Peyer's patch (tissue), 4 donors: Measurements from ENCODE around the gene CSF1R. TPM values are rescaled to one million over a fixed set of nuclear protein-coding genes. Genes with fewer than 3 reads are reported as not detected.

ENCODE experiments used
- DNase-seq, 3 donors: peaks; one replicate each; pipeline ENCODE4 v3.0.0-alpha.2; 2017 to 2019
- H3K27ac ChIP-seq, 4 donors: fragments of 200-600 bp; sonication (generic); one replicate each; pipeline ENCODE4 v1.5.1; 2016 to 2019
- H3K27me3 ChIP-seq, 2 donors: fragments of 200-600 bp; sonication (generic); one replicate each; pipeline ENCODE4 v1.5.1; 2019
- H3K36me3 ChIP-seq, 3 donors: fragments of 200-600 bp; sonication (generic); one replicate each; pipeline ENCODE4 v1.5.1; 2016 to 2019
- H3K4me1 ChIP-seq, 4 donors: fragments of 200-600 bp; sonication (generic); one replicate each; pipeline ENCODE4 v1.5.1; 2016 to 2019
- H3K4me3 ChIP-seq, 4 donors: fragments of 200-600 bp; sonication (generic); 1 replicate in 3 of 4; 2 replicates in 1 of 4; pipeline ENCODE4 v1.5.1; 2016 to 2019; ENCODE audit warnings: mild to moderate bottlenecking in 1 of 4
- H3K9me3 ChIP-seq, 4 donors: fragments of 200-600 bp; sonication (generic); one replicate each; pipeline ENCODE4 v1.5.1; 2016 to 2019; ENCODE audit warnings: mild to moderate bottlenecking in 1 of 4
- POLR2A ChIP-seq, 2 donors: fragments of 450-650 bp; IDR thresholded peaks; one replicate each; pipeline ENCODE4 v1.5.1; 2017; ENCODE audit warnings: antibody characterized with exemption in 2 of 2, mild to moderate bottlenecking in 2 of 2, moderate library complexity in 2 of 2
- small RNA-seq, 2 donors: library from RNA; depleted of rRNA; stranded (forward); fragments of <200 nt; gene quantifications; one replicate each; pipeline ENCODE3, GENCODE V24; 2016
- total RNA-seq, 4 donors: library from RNA; depleted of rRNA; stranded (reverse); fragments of >200 nt; gene quantifications; one replicate each; pipeline ENCODE4 v1.1.0, GENCODE V29; 2016
- TF ChIP-seq, protein P1 (sequence below), 6 experiments: fragments of 450-650 bp in 4 of 6; fragments of 200-600 bp in 2 of 6; sonication (generic) in 1 of 6; IDR thresholded peaks; one replicate each; pipeline ENCODE4 v1.5.1; 2017 to 2019; ENCODE audit warnings: antibody characterized with exemption in 6 of 6, mild to moderate bottlenecking in 3 of 6, moderate library complexity in 1 of 6

Gene CSF1R
- total RNA-seq, 4 donors from 2014 or later, result 2.1 to 24.8 (median 13.5) TPM

DNA sequence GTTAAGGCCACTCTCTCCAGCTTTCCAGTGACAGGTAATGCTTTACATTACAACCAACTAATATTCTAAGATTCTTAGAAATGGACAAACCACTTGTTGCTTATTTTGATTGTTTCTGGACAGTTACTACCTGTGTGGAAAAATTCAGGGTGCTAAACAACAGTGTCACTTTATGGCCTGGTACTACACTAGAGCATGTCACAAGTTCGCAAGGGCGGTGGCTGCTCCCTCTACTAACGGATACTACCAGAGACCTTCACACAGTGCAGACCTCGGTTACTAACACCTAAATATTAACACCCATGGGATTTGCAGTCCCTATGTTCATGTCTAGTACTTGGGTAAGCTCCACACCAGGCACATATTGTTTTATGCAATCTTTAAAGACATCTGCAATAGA lies 72.4 kb downstream of the CSF1R start:
- no peak for DNase-seq

DNA sequence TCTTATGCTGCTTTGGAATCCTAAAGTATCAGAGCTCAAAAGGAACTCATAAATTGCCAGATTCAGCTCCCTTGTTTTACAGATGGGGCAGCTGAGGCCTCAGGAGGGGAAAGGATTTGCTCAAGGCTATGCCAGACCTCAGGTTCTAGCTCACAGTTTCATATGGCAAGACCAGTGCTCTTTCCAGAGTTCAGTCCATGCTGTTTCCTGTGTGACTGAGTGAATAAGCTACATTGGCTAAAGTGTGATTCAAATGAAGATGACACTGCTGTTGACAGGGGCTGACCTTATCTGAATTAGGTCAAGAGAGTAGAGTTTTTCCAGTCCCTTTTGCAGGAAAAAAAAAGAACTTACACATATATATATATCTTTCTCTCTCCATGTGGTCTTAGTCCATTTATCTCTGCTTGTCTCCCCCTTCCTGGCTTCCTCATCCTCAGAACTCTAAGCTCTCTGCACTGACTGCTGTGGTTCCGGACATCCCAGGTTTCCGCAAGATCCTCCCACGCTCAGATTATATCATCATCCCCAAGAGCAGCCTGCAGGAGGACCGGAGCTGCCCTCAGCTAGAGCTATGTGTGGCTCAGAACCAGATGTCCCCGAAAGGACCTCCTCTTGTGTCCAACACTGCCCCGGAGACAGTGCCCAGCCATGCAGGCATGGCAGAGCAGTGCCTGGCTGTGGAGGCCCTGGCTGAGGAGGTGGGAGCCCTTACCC lies 76.5 kb downstream of the CSF1R start:
- Histone ChIP-seq H3K4me3 (no peak overlapping the region), H3K27ac (no peak overlapping the region), H3K4me1 (no peaks in the 10 kb centered on the region), H3K27me3 (no peaks in the 10 kb centered on the region), H3K9me3 (no peaks in the 10 kb centered on the region), H3K36me3 (peaks cover 0 to 69% (median 8%) of the 10 kb centered on the region in 3 donors)
- TF ChIP-seq, protein P1, sequence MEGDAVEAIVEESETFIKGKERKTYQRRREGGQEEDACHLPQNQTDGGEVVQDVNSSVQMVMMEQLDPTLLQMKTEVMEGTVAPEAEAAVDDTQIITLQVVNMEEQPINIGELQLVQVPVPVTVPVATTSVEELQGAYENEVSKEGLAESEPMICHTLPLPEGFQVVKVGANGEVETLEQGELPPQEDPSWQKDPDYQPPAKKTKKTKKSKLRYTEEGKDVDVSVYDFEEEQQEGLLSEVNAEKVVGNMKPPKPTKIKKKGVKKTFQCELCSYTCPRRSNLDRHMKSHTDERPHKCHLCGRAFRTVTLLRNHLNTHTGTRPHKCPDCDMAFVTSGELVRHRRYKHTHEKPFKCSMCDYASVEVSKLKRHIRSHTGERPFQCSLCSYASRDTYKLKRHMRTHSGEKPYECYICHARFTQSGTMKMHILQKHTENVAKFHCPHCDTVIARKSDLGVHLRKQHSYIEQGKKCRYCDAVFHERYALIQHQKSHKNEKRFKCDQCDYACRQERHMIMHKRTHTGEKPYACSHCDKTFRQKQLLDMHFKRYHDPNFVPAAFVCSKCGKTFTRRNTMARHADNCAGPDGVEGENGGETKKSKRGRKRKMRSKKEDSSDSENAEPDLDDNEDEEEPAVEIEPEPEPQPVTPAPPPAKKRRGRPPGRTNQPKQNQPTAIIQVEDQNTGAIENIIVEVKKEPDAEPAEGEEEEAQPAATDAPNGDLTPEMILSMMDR (IDR thresholded peaks at IDR 0.05), result no peak
- no peak for TF ChIP-seq POLR2A (IDR thresholded peaks at IDR 0.05)
- DNase-seq, result no peak

More for the DNA sequence above, 72.4 kb downstream of the CSF1R start:
- H3K9me3 ChIP-seq, result no peaks in the 10 kb centered on the region
- H3K4me3 ChIP-seq, result no peak overlapping the region
- H3K27ac ChIP-seq, result no peak overlapping the region
- peaks cover 0 to 78% (median 8%) of the 10 kb centered on the region in 3 donors for H3K36me3 ChIP-seq
- TF ChIP-seq, protein P1 (IDR thresholded peaks at IDR 0.05), result no peak
- TF ChIP-seq POLR2A (IDR thresholded peaks at IDR 0.05), result no peak
- no peaks in the 10 kb centered on the region for H3K4me1 ChIP-seq
- no peaks in the 10 kb centered on the region for H3K27me3 ChIP-seq

GRCh38 chr5:150007050-150007449 lies 79.3 kb downstream of the CSF1R start:
- DNase-seq, result no peak
- Histone ChIP-seq H3K36me3 (peaks cover 0 to 42% (median 2%) of the 10 kb centered on the region in 3 donors), H3K9me3 (no peaks in the 10 kb centered on the region), H3K27me3 (no peaks in the 10 kb centered on the region), H3K4me1 (peaks cover 0 to 12% (median 0%) of the 10 kb centered on the region in 4 donors), H3K4me3 (no peak overlapping the region), H3K27ac (no peak overlapping the region)
- TF ChIP-seq, protein P1 (IDR thresholded peaks at IDR 0.05), result no peak
- TF ChIP-seq POLR2A (IDR thresholded peaks at IDR 0.05), result no peak

DNA sequence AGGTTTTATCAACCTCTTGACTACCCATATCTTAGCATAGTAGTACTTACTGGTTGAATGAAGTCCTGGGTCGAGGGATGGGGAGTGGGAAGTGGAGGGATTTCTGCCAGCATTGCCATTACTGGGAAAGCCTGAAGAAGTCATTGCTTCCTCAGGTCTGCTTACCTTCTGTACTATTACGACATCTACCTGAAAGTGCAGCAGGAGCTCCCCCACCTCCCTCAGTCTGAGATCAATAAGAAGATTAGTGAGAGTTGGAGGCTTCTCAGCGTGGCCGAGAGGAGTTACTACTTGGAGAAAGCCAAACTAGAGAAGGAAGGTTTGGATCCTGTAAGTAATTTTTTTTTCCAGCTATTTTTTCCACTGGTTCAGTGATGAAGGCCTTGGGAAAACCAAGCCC lies 80.0 kb downstream of the CSF1R start:
- TF ChIP-seq, protein P1 (IDR thresholded peaks at IDR 0.05), result no peak
- TF ChIP-seq POLR2A (IDR thresholded peaks at IDR 0.05), result no peak
- peaks cover 0 to 19% (median 0%) of the 10 kb centered on the region in 4 donors for H3K4me1 ChIP-seq
- peaks cover 0 to 37% (median 2%) of the 10 kb centered on the region in 3 donors for H3K36me3 ChIP-seq

More for the DNA sequence above, 80.0 kb downstream of the CSF1R start:
- Histone ChIP-seq H3K27me3 (no peaks in the 10 kb centered on the region), H3K4me3 (no peak overlapping the region), H3K27ac (no peak overlapping the region), H3K9me3 (no peaks in the 10 kb centered on the region)
- no peak for DNase-seq

Small RNA genes within 50 kb of the gene (small RNA-seq; reads per million reads assigned to genes)
- 0 reads per million in 2 donors for gene RF00019

Other genes starting within 250 kb of the CSF1R start
- not detected for gene PDE6A, start 141.8 kb downstream of the CSF1R start, total RNA-seq
- gene SLC26A2, start 125.8 kb downstream of the CSF1R start, total RNA-seq, result 10 to 100 TPM in 3 of 4 donors, 1 to 10 TPM in 1; 7.4 to 87.4 (median 52.1) TPM
- 1 to 10 TPM; 1.2 to 4.5 (median 2.7) TPM for gene TIGD6, start 85.9 kb downstream of the CSF1R start, total RNA-seq
- 10 to 100 TPM; 24.3 to 45.0 (median 41.4) TPM for gene HMGXB3, start 85.8 kb downstream of the CSF1R start, total RNA-seq
- gene PDGFRB, start 69.3 kb upstream of the CSF1R start, total RNA-seq, result 10 to 100 TPM; 17.5 to 87.5 (median 31.2) TPM
- 100 to 1,000 TPM; 177 to 429 (median 370) TPM for gene CDX1, start 80.2 kb upstream of the CSF1R start, total RNA-seq
- 10 to 100 TPM; 12.3 to 41.6 (median 19.9) TPM for gene SLC6A7, start 103.5 kb upstream of the CSF1R start, total RNA-seq
- 1 to 10 TPM in 1 of 4 donors, not detected in 3; 1.2 TPM for gene CAMK2A, start 203.2 kb upstream of the CSF1R start, total RNA-seq
- gene ARSI, start 216.4 kb upstream of the CSF1R start, total RNA-seq, result not detected